IPS-18a (cell line): ENCODE results near the gene GPR146.

Experiments used
- H3K27ac ChIP-seq: one replicate; pipeline ENCODE4 v1.5.1; 2013; ENCODE audit warnings: low read length
- H3K27me3 ChIP-seq: one replicate; pipeline ENCODE4 v1.6.1; 2013; ENCODE audit warnings: mild to moderate bottlenecking, low read length; ENCODE audit not compliant: control insufficient read depth, insufficient read depth
- H3K36me3 ChIP-seq: one replicate; pipeline ENCODE4 v1.6.1; 2013; ENCODE audit warnings: low read depth, low read length; ENCODE audit not compliant: control insufficient read depth
- H3K4me1 ChIP-seq: one replicate; pipeline ENCODE4 v1.6.1; 2013; ENCODE audit warnings: low read depth, low read length; ENCODE audit not compliant: control insufficient read depth
- H3K4me3 ChIP-seq: one replicate; pipeline ENCODE4 v1.5.1; 2013; ENCODE audit warnings: low read length
- H3K9ac ChIP-seq: one replicate; pipeline ENCODE4 v1.6.1; 2013; ENCODE audit warnings: mild to moderate bottlenecking, low read length, moderate library complexity
- H3K9me3 ChIP-seq: one replicate; pipeline ENCODE4 v1.6.1; 2013; ENCODE audit warnings: low read depth, low read length; ENCODE audit not compliant: control insufficient read depth

The GPR146 gene

DNA sequence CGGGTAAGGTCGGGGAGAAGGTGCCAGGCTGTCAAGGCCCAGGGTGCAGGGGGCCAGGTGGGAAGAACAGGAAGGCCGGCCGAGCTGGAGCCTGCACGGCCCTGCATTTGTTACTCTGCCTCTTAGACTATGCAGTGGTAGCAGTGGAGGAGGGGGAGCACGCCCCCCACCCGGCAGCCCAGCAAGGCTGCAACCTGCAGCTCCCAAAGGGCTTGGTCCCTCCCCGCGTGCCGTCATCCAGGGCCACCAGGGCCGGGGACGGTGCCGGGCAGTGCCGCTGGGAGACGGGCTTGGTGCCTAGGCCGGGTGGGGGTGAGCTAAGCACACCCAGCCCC, 36.5 kb downstream of the GPR146 start:
- Histone ChIP-seq H3K4me1 (no peaks in the 10 kb centered on the region), H3K9me3 (no peaks in the 10 kb centered on the region), H3K36me3 (no peaks in the 10 kb centered on the region), H3K27ac (no peak overlapping the region), H3K4me3 (no peak overlapping the region), H3K27me3 (no peaks in the 10 kb centered on the region), H3K9ac (no peak overlapping the region)

DNA sequence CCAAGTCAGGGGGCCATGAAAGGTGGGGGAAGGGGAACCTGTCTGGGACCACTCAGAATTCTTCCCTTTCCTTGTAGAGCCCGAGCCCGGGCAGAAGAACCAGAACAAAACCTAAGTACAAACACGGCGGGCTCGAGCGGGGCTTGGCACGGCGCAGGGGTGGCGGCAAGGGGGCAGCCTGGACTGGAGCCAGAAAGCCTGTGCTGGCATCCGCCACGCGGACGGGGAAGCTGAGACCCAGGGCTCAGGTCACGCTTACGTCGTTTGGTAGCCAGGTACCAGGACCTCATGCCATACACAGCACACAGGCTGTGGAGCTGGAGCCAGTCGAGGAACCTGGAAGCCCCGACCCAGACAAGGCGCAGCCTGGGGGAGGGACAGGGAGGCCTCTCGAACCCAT, 37.0 kb downstream of the GPR146 start:
- Histone ChIP-seq H3K9me3 (no peaks in the 10 kb centered on the region), H3K27me3 (no peaks in the 10 kb centered on the region), H3K9ac (no peak overlapping the region), H3K36me3 (no peaks in the 10 kb centered on the region), H3K4me1 (peaks cover under 1% of the 10 kb centered on the region), H3K27ac (no peak overlapping the region), H3K4me3 (no peak overlapping the region)

DNA sequence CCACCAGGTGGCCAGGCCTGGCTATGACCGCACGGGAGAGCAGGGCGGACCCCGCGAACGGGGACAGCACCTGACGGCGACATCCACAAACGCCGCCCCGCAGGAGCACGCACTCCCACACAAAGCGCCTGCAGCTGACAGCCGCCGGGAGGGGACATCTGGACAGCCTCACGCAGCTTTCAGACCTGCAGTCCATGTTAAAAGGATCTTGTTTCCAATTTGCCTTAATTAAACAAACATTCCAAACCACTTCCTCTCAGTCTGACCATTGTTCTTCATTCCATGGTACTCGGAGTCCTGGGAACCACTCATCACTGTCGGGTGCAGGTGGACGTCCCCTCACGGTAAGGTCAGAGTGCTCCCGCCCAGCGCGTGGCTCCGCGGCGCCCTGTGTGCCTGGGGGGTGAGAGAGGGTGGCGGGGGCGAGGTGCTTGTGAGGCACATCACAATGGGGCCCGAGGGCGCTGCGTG, 37.6 kb downstream of the GPR146 start:
- Histone ChIP-seq H3K27me3 (no peaks in the 10 kb centered on the region), H3K4me1 (peaks cover 2% of the 10 kb centered on the region), H3K4me3 (no peak overlapping the region), H3K9me3 (no peaks in the 10 kb centered on the region), H3K9ac (no peak overlapping the region), H3K27ac (no peak overlapping the region), H3K36me3 (no peaks in the 10 kb centered on the region)

DNA sequence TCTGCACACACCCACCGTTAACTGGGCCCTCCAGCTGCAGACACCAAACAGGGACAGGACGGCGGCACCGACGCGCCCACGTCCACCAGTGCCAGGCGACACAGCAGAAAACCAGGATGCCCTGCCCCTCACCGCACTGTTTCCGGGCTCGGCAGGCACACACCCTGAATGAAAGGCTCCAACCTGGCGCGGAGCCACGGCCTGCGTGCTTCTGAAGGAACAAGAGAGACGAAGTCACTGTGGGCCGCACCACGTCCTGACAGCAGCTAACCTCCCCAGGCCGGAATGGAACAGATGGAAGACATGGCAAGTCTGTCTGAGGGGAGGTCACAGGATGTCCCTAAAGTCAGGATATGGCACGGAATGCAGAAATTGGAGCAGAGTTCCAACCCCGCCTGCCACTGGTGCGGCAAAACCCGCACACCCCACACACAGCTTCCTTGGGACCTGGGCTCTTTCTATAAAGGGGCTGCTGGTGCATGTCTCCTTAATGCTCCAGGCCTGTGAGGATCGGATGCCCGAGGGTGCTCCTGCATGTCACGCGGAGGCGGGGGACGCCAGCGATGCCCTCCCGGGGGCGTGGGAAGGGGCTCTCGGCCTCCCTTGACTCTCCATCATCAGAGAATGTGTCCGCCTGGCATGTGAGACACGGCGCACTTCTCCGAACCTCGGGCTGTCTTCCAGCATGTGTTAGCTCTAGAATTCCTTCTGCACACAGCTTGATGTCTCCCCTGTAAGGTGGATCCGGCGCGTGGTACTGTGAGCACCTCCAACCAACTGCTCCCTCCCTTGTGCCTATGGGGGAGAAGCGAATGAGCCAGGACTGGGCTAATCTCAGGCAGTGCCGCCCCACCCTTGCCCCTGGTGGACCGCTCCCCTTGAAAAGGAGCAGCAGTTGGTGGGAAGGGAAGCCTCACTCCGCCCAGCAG, 39.6 kb downstream of the GPR146 start:
- no peaks in the 10 kb centered on the region for H3K36me3 ChIP-seq
- no peak overlapping the region for H3K4me3 ChIP-seq
- H3K9me3 ChIP-seq = no peaks in the 10 kb centered on the region
- no peak overlapping the region for H3K27ac ChIP-seq
- no peak overlapping the region for H3K9ac ChIP-seq
- H3K4me1 ChIP-seq = peaks cover 11% of the 10 kb centered on the region
- no peaks in the 10 kb centered on the region for H3K27me3 ChIP-seq

DNA sequence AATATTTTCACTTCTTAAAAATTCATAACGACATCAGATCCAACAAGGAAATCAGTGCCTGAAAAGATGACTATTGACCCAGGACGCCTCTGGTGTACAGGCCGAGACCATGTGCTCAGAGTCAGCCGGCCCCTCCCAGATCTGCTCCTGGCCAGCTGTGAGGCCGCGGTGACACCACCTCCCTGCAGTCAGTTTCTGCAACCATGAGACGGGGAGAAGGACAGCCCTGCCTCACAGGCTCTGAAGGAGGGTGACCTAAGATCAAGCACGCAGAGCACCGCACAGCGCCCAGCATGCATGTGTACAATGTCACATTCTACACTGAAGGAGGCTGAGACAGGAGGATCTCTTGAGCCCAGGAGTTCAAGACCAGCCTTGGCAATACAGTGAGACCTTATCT, 40.9 kb downstream of the GPR146 start:
- H3K9ac ChIP-seq = no peak overlapping the region
- no peaks in the 10 kb centered on the region for H3K36me3 ChIP-seq
- no peaks in the 10 kb centered on the region for H3K9me3 ChIP-seq
- no peak overlapping the region for H3K27ac ChIP-seq
- H3K4me3 ChIP-seq = no peak overlapping the region
- no peaks in the 10 kb centered on the region for H3K27me3 ChIP-seq
- H3K4me1 ChIP-seq = peaks cover 11% of the 10 kb centered on the region

DNA sequence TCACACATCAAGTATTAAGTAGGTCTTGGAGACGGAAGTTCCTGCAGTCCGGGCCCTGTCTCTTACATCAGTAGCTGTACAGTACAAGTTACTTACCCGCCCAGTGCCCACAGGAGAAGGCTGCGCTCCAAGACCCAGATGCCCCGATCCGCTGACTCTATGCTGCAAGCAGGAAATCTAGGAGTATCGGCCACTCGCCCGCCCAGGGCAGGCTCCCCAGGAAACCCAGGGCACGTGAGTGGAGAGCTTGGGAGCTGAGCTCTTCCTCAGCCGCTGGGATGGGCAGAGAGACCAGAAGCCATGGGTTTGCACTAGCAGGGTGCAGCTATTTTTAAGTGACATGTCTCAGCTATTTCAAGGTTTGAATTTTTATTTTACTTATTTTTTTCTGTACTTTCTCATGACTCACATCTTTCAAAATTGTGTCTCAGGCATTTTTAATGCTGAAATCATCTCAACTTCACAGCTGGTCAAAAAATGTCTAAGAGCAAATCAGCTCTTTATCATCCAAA, 41.6 kb downstream of the GPR146 start:
- Histone ChIP-seq H3K27ac (no peak overlapping the region), H3K4me3 (no peak overlapping the region), H3K9ac (no peak overlapping the region), H3K4me1 (peaks cover 11% of the 10 kb centered on the region), H3K9me3 (no peaks in the 10 kb centered on the region), H3K36me3 (no peaks in the 10 kb centered on the region), H3K27me3 (no peaks in the 10 kb centered on the region)

DNA sequence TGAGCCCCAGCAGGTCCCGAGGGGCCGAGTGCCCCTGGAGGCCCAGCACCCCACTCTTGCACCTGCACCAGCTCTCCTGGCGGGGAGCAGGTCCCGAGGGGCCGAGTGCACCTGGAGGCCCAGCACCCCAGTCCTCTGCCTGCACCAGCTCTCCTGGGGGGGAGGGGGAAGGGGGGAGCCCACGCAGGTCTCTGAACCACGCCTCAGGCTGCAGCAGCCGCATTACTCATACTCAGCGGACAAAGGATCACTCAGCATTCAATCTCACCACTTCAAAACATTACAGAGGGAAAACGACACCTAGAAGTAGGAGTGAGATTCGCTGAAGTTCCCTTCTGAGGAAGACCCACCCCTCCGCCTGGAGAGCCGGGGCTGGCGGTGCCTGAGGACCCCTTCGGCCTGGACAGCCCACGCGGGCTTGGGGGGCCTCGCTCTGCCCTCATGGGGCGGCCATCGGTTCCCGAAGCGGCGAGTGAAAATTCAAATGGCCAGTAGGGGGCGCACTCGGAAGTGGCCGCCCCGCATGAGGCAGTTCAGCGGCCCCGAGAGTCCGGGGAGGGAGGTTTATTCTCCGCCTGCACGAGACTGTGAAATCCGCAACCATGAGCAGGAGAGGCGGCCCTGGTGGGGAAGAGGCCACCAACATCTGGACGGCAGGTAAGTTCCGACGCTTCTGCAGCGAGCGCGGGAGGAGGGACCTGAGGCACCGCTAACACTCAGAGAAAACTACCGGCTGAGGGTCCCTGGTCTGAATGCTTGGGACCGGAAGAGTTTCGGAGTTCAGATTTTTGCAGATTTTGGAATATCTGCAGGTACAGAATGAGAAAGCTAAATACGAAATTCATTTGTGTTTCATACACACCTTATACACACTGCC, 42.5 kb downstream of the GPR146 start:
- Histone ChIP-seq H3K27me3 (no peaks in the 10 kb centered on the region), H3K27ac (no peak overlapping the region), H3K9ac (peak overlapping the region; percentile 3), H3K4me1 (peaks cover 11% of the 10 kb centered on the region), H3K9me3 (no peaks in the 10 kb centered on the region), H3K36me3 (no peaks in the 10 kb centered on the region), H3K4me3 (peak overlapping the region; percentile 55)

DNA sequence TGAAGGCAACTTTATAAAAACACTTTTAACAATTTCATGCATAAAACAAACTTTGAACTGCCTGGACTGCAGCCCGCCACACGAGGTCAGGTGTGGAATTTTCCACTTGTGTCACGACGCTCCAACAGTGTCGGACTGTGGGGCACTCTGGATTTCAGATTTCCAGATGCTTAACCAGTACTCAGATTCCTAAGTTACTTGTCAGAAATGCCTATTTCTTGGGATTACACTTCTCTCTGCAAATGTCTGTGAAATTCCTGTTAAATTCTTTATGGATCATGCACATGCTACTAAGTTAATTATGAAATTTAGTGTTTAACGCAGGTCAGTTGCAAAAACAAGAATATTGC, 43.1 kb downstream of the GPR146 start:
- H3K9me3 ChIP-seq = no peaks in the 10 kb centered on the region
- H3K4me1 ChIP-seq = peaks cover 11% of the 10 kb centered on the region
- H3K9ac ChIP-seq = no peak overlapping the region
- no peak overlapping the region for H3K27ac ChIP-seq
- no peaks in the 10 kb centered on the region for H3K36me3 ChIP-seq
- H3K27me3 ChIP-seq = no peaks in the 10 kb centered on the region
- H3K4me3 ChIP-seq = peak overlapping the region; percentile 55

DNA sequence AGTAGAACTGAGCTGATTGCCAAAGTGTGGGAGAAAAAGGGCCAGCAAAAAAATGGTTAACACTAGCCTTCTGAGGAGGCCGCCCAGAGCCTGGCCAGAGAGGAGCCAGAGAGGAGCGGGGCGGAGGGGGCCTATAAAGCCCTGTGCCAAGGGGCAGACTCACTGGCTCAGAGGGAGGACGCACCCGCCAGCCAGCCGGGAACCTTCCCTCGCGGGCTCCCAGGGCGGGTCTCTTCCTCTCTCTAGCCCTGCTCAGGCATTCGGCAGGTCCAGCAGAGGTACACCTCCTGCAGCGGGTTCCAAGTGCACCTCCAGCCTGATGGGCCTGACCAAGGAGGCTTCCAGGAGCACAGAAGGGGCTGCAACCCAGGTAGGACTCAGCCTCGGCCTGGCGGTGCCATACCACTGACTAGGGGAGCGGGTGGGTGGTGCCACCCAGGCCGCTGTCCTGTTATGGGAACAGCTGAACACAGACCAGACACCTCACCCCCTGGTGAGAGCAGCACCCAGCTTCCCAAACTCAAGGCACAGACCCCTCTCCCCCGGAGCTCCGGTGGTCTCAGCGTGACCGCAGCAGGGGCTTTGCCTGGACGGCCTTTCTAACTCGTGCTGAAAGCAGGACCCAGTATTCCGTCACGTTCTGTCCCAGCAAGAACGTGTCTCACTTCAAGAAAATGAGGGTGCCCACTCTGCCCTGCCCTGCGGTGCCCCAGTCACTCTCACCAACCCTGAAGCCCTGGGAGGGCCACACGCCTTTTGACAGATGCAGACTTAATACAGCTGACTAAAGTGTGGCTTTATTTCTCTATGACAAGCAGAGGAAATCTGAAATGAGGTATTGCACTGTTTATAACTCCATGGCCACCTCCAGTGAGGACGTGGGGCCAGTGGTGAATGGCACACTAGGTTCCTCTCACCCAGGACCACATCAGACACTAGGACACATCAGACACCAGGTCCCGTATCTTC, 43.9 kb downstream of the GPR146 start, which contains the start of gene GPER1:
TSS of gene GPER1 (plus strand) at position 162 of the 969 bp plus-strand sequence. CDS start 3,616 bp downstream, outside the sequence.
- Histone ChIP-seq H3K36me3 (no peaks in the 10 kb centered on the region), H3K4me1 (peaks cover 11% of the 10 kb centered on the region), H3K4me3 (peak within 1 kb of the TSS; percentile 55), H3K27ac (no peak within 1 kb of the TSS), H3K9me3 (no peaks in the 10 kb centered on the region), H3K9ac (peak within 1 kb of the TSS; percentile 3), H3K27me3 (no peaks in the 10 kb centered on the region)

DNA sequence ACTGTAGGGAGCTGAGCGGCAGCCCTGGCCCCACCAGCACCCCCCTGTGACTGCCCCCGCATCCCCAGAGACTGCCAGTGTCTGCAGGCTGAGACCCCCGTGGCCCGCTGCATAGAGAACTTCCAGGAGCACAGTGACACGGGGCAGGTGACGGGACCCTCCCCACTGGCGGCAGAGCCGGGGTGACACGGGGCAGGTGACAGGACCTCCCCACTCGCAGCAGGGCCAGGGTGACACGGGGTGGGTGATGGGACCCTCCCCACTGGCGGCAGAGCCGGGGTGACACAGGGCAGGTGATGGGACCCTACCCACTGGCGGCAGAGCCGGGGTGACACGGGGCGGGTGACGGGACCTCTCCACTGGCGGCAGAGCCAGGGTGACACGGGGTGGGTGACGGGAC, 45.9 kb downstream of the GPR146 start:
- Histone ChIP-seq H3K4me1 (peaks cover 11% of the 10 kb centered on the region), H3K9ac (no peak overlapping the region), H3K9me3 (no peaks in the 10 kb centered on the region), H3K27ac (no peak overlapping the region), H3K4me3 (no peak overlapping the region), H3K36me3 (no peaks in the 10 kb centered on the region), H3K27me3 (no peaks in the 10 kb centered on the region)
